H1 (cell line): ENCODE results near the gene ZBP1.

Source experiments
- CHD1 ChIP-seq: IDR thresholded peaks from 2 replicates; pipeline ENCODE4 v1.6.1; 2012; ENCODE audit warnings: low read depth, low read length, improper control_type of control experiment
- CREB1 ChIP-seq: IDR thresholded peaks from 2 replicates; pipeline ENCODE4 v1.6.1; 2012; ENCODE audit warnings: inconsistent platforms
- EZH2 ChIP-seq: fragments of 200-600 bp; sonication (generic); IDR thresholded peaks from 2 replicates; pipeline ENCODE4 v1.7.1; 2012; ENCODE audit warnings: low read depth, mild to moderate bottlenecking, moderate library complexity, low read length, inconsistent platforms; ENCODE audit not compliant: severe bottlenecking
- KDM1A ChIP-seq: fragments of 200-600, 300-600 bp; sonication (generic); IDR thresholded peaks from 2 replicates; pipeline ENCODE4 v1.7.1; 2016; ENCODE audit warnings: mild to moderate bottlenecking, low read length, borderline replicate concordance
- POLR2A ChIP-seq, 2 experiments: IDR thresholded peaks; 1 replicate in 1 of 2; 2 replicates in 1 of 2; pipeline ENCODE4 v1.6.1; 2011; ENCODE audit warnings: low read depth in 2 of 2, low read length in 2 of 2, mild to moderate bottlenecking in 2 of 2; ENCODE audit errors: control extremely low read depth in 1 of 2
- RAD21 ChIP-seq, 2 experiments: IDR thresholded peaks in 1 of 2; conservative IDR thresholded peaks in 1 of 2; 2 replicates each; pipeline ENCODE4 v1.6.1; 2011; ENCODE audit warnings: low read depth in 2 of 2, low read length in 2 of 2, improper control_type of control experiment in 1 of 2, inconsistent platforms in 1 of 2, mild to moderate bottlenecking in 1 of 2, moderate library complexity in 1 of 2
- RFX5 ChIP-seq: IDR thresholded peaks from 2 replicates; pipeline ENCODE4 v1.6.1; 2011; ENCODE audit warnings: low read depth, low read length, improper control_type of control experiment, borderline replicate concordance
- YY1 ChIP-seq: IDR thresholded peaks from 2 replicates; pipeline ENCODE4 v1.6.1; 2011; ENCODE audit warnings: low read depth, mild to moderate bottlenecking, low read length
- TF ChIP-seq, protein P1 (sequence below): IDR thresholded peaks from 2 replicates; pipeline ENCODE4 v1.6.1; 2012; ENCODE audit warnings: inconsistent platforms
- TF ChIP-seq, protein P2 (sequence below), 3 experiments: IDR thresholded peaks; 1 replicate in 2 of 3; 2 replicates in 1 of 3; pipeline versions ENCODE4 v1.5.1 to v1.6.1; 2011; ENCODE audit warnings: low read length in 3 of 3, mild to moderate bottlenecking in 3 of 3, inconsistent platforms in 2 of 3, low read depth in 1 of 3, moderate library complexity in 1 of 3; ENCODE audit not compliant: insufficient read depth in 1 of 3; ENCODE audit errors: control extremely low read depth in 1 of 3
- TF ChIP-seq, protein P3 (sequence below): IDR thresholded peaks from 2 replicates; pipeline ENCODE4 v1.6.1; 2012; ENCODE audit warnings: low read length, inconsistent platforms

DNA sequence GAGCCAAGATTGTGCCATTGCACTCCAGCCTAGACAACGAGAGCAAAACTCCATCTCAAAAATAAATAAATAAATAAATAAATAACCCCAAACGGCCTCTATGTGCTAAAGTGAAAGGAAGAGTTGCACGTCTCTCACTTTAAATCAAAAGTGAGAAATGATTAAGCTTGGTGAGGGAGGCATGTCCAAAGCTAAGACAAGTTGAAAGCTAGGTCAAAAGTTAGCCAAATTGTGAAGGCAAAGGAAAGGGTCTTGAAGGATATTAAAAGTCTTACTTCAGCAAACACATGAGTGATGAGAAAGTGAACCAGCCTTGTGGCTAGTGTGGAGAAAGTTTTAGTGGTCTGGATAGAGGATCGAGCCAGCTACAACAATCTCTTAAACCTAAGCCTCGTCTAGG, 14.3 kb downstream of the ZBP1 start:
- TF ChIP-seq, protein P1, sequence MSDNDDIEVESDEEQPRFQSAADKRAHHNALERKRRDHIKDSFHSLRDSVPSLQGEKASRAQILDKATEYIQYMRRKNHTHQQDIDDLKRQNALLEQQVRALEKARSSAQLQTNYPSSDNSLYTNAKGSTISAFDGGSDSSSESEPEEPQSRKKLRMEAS: no peak
- TF ChIP-seq, protein P2, sequence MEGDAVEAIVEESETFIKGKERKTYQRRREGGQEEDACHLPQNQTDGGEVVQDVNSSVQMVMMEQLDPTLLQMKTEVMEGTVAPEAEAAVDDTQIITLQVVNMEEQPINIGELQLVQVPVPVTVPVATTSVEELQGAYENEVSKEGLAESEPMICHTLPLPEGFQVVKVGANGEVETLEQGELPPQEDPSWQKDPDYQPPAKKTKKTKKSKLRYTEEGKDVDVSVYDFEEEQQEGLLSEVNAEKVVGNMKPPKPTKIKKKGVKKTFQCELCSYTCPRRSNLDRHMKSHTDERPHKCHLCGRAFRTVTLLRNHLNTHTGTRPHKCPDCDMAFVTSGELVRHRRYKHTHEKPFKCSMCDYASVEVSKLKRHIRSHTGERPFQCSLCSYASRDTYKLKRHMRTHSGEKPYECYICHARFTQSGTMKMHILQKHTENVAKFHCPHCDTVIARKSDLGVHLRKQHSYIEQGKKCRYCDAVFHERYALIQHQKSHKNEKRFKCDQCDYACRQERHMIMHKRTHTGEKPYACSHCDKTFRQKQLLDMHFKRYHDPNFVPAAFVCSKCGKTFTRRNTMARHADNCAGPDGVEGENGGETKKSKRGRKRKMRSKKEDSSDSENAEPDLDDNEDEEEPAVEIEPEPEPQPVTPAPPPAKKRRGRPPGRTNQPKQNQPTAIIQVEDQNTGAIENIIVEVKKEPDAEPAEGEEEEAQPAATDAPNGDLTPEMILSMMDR (IDR thresholded peaks at IDR 0.05; ENCODE audit: control extremely low read depth in 1 of 3, insufficient read depth in 1 of 3, low read depth in 1 of 3, low read length in 3 of 3): no peak
- no peak for TF ChIP-seq EZH2
- TF ChIP-seq CHD1: no peak
- no peak for TF ChIP-seq POLR2A (IDR thresholded peaks at IDR 0.05; ENCODE audit: control extremely low read depth in 1 of 2, low read depth in 2 of 2, low read length in 2 of 2)
- TF ChIP-seq, protein P3, sequence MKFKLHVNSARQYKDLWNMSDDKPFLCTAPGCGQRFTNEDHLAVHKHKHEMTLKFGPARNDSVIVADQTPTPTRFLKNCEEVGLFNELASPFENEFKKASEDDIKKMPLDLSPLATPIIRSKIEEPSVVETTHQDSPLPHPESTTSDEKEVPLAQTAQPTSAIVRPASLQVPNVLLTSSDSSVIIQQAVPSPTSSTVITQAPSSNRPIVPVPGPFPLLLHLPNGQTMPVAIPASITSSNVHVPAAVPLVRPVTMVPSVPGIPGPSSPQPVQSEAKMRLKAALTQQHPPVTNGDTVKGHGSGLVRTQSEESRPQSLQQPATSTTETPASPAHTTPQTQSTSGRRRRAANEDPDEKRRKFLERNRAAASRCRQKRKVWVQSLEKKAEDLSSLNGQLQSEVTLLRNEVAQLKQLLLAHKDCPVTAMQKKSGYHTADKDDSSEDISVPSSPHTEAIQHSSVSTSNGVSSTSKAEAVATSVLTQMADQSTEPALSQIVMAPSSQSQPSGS: no peak
- no peak for TF ChIP-seq KDM1A
- TF ChIP-seq CREB1: no peak
- no peak for TF ChIP-seq RFX5
- TF ChIP-seq YY1: no peak
- TF ChIP-seq RAD21 (IDR thresholded peaks at IDR 0.05 in 1 of 2, conservative IDR thresholded peaks at IDR 0.05 in 1 of 2; ENCODE audit: low read depth in 2 of 2, low read length in 2 of 2): no peak
